Suppressor macrophage treated with lipopolysaccharide for 1 hour (primary cell): ENCODE data around the gene ATXN7L2.
"Not testable (repeated sequence)": the region's sequence is repeated elsewhere in the genome, so short reads cannot be mapped to it uniquely, and the experiment has no call there.

Experiments
- DNase-seq, 3 donors: peaks; one replicate each; pipeline ENCODE4 v3.0.0-alpha.2; 2020 to 2022

The ATXN7L2 gene

GRCh38 chr1:109483672-109484518 is at the start of gene ATXN7L2:
TSS of gene ATXN7L2 (plus strand) at chr1:109483905. CDS start at chr1:109483954, 49 bp downstream.
- peak; percentile 91 to 97 (median 96) for DNase-seq

- DNase-seq = no peak
These were observed 49.2 kb upstream of the ATXN7L2 start for GRCh38 chr1:109434484-109434883.

GRCh38 chr1:109438798-109439297 is 44.9 kb upstream of the ATXN7L2 start:
- DNase-seq = peak; percentile 85 to 94 (median 93)

- DNase-seq = peak in 1 of 3 donors; percentile 28
These were observed 42.6 kb upstream of the ATXN7L2 start for GRCh38 chr1:109441069-109441468.

- DNase-seq = peak in 2 of 3 donors; percentile 22 to 68
These were observed 40.2 kb upstream of the ATXN7L2 start for GRCh38 chr1:109443476-109443875.

- DNase-seq = no peak
These were observed 39.4 kb upstream of the ATXN7L2 start for GRCh38 chr1:109444346-109444745.

GRCh38 chr1:109445949-109446695 is 37.6 kb upstream of the ATXN7L2 start:
- DNase-seq = not testable (repeated sequence)

GRCh38 chr1:109447524-109447923 is 36.2 kb upstream of the ATXN7L2 start:
- DNase-seq = no peak

- no peak for DNase-seq
These were observed 29.1 kb upstream of the ATXN7L2 start for GRCh38 chr1:109454497-109455133.

- DNase-seq = no peak
These were observed 25.9 kb upstream of the ATXN7L2 start for GRCh38 chr1:109457819-109458218.

- no peak for DNase-seq
These were observed 17.6 kb upstream of the ATXN7L2 start for GRCh38 chr1:109466125-109466451.

GRCh38 chr1:109466452-109467300 is 17.0 kb upstream of the ATXN7L2 start, which contains the start of gene SYPL2:
TSS of gene SYPL2 (plus strand) at chr1:109466546. CDS start at chr1:109466844, 298 bp downstream.
- DNase-seq = peak; percentile 36 to 65 (median 39)

- DNase-seq = no peak
These were observed 16.4 kb upstream of the ATXN7L2 start for GRCh38 chr1:109467301-109467777.

- no peak for DNase-seq
These were observed 15.6 kb upstream of the ATXN7L2 start for GRCh38 chr1:109468061-109468460.

- no peak for DNase-seq
These were observed 14.8 kb upstream of the ATXN7L2 start for GRCh38 chr1:109468903-109469302.

GRCh38 chr1:109470245-109470644 is 13.5 kb upstream of the ATXN7L2 start:
- DNase-seq = no peak

GRCh38 chr1:109472779-109473178 is 10.9 kb upstream of the ATXN7L2 start:
- DNase-seq = no peak

GRCh38 chr1:109473284-109474057 is 10.2 kb upstream of the ATXN7L2 start:
- DNase-seq = not testable (repeated sequence)

GRCh38 chr1:109474697-109475096 is 9.0 kb upstream of the ATXN7L2 start:
- peak in 2 of 3 donors; percentile 23 to 55 for DNase-seq

- DNase-seq = no peak
These were observed 8.4 kb upstream of the ATXN7L2 start for GRCh38 chr1:109475261-109475660.

- no peak for DNase-seq
These were observed 6.9 kb upstream of the ATXN7L2 start for GRCh38 chr1:109476825-109477224.
